ENCODE measurements around the gene UROC1. TPM values are rescaled to one million over a fixed set of nuclear protein-coding genes. Genes with fewer than 3 reads are reported as not detected.

UROC1 gene
- total and polyA plus RNA-seq, 2 of the 4 experiments (the other 2 are of a cell fraction), result not detected

DNA sequence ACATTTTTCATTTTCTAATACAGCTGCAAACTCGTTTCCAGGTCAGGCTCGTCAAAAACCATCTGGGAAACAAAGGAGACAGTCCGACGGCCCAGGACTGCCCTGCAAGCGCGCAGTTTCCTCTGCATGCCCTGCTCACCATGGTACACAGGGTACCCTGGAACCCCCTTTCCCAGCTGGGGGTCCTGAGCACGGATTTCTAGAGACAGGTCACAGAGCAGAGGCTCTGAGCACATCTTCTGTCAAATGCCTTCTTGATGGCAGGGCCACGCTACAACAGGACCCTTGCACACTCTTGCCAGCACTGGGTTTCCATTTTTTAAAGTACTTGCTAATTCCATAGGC is 50.0 kb downstream of the UROC1 start:
- H3K4ac ChIP-seq (ENCODE audit: low read depth, low read length), result no peak overlapping the region
- no peak for ATAC-seq (ENCODE audit: low read depth)
- H2AK5ac ChIP-seq (ENCODE audit: low read depth, low read length), result no peak overlapping the region
- no peaks in the 10 kb centered on the region for H3K9me3 ChIP-seq (ENCODE audit: control insufficient read depth, insufficient read depth, low read length)
- no peak overlapping the region for H3K56ac ChIP-seq (ENCODE audit: extremely low read depth, insufficient read depth, low read length)
- POLR2A ChIA-PET (ENCODE audit: unreplicated experiment), result no interaction called here
- no peak overlapping the region for H2AK9ac ChIP-seq (replicated peaks; ENCODE audit: low read depth, low read length, poor library complexity)
- peaks cover 37% of the 10 kb centered on the region for H4K20me1 ChIP-seq (ENCODE audit: insufficient read depth, low read length)
- no peak overlapping the region for H3K23ac ChIP-seq (ENCODE audit: low read depth, low read length)
- no peak overlapping the region for H3K14ac ChIP-seq (replicated peaks; ENCODE audit: low read depth, low read length)
- no peak overlapping the region for H3K4me2 ChIP-seq (ENCODE audit: low read depth, low read length)
- H3K18ac ChIP-seq (ENCODE audit: low read depth, low read length), result no peak overlapping the region
- no peak overlapping the region for H2AFZ ChIP-seq (replicated peaks; ENCODE audit: low read length, poor library complexity)
- peaks cover 76% of the 10 kb centered on the region for H3K36me3 ChIP-seq (ENCODE audit: control insufficient read depth, insufficient read depth, low read length)
- H2BK120ac ChIP-seq (ENCODE audit: low read depth, low read length), result no peak overlapping the region
- intact Hi-C loops (cut with micrococcal nuclease), result no loop called here
- TF ChIP-seq FOS (IDR thresholded peaks at IDR 0.05; ENCODE audit: low read depth, low read length) (no peak), MXI1 (IDR thresholded peaks at IDR 0.05; ENCODE audit: borderline replicate concordance, low read depth, low read length) (no peak), CEBPB (IDR thresholded peaks at IDR 0.05; ENCODE audit: low read depth, low read length) (no peak), RCOR1 (IDR thresholded peaks at IDR 0.05; ENCODE audit: insufficient replicate concordance, low read length) (no peak), MAFK (IDR thresholded peaks at IDR 0.05; ENCODE audit: low read depth, low read length) (no peak), RAD21 (IDR thresholded peaks at IDR 0.05; ENCODE audit: low read length) (no peak), POLR2A (IDR thresholded peaks at IDR 0.05; ENCODE audit: low read depth, low read length) (no peak), RFX5 (IDR thresholded peaks at IDR 0.05; ENCODE audit: low read depth, low read length) (no peak)
- TF ChIP-seq, protein P1, sequence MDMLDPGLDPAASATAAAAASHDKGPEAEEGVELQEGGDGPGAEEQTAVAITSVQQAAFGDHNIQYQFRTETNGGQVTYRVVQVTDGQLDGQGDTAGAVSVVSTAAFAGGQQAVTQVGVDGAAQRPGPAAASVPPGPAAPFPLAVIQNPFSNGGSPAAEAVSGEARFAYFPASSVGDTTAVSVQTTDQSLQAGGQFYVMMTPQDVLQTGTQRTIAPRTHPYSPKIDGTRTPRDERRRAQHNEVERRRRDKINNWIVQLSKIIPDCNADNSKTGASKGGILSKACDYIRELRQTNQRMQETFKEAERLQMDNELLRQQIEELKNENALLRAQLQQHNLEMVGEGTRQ (IDR thresholded peaks at IDR 0.05; ENCODE audit: low read depth, low read length), result no peak
- TF ChIP-seq, protein P2, sequence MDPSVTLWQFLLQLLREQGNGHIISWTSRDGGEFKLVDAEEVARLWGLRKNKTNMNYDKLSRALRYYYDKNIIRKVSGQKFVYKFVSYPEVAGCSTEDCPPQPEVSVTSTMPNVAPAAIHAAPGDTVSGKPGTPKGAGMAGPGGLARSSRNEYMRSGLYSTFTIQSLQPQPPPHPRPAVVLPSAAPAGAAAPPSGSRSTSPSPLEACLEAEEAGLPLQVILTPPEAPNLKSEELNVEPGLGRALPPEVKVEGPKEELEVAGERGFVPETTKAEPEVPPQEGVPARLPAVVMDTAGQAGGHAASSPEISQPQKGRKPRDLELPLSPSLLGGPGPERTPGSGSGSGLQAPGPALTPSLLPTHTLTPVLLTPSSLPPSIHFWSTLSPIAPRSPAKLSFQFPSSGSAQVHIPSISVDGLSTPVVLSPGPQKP (IDR thresholded peaks at IDR 0.05; ENCODE audit: borderline replicate concordance, low read depth, low read length), result no peak
- H3K27ac ChIP-seq (ENCODE audit: insufficient read depth, low read length), result no peak overlapping the region
- H2BK15ac ChIP-seq (ENCODE audit: low read depth, low read length), result no peak overlapping the region
- in situ Hi-C loops (cut with MboI; ENCODE audit: low sequenced_read_pairs), result no loop called here
- DNase-seq, result no peak
- peaks cover 5% of the 10 kb centered on the region; the same call in 1 of the 2 replicates for H3K9me1 ChIP-seq (ENCODE audit: insufficient read depth, low read length)
- H2BK20ac ChIP-seq (ENCODE audit: low read depth, low read length), result no peak overlapping the region
- CTCF ChIA-PET, result no interaction called here
- dilution Hi-C loops (cut with HindIII; ENCODE audit: low sequenced_read_pairs, unreplicated experiment), result no loop called here
- no peak overlapping the region for H3K9ac ChIP-seq (ENCODE audit: low read depth, low read length)
- no peak overlapping the region for H2BK5ac ChIP-seq (ENCODE audit: low read depth, low read length, poor library complexity, severe bottlenecking)
- H3K4me1 ChIP-seq (ENCODE audit: control insufficient read depth, insufficient read depth, low read length), result peaks cover 6% of the 10 kb centered on the region; the same call in 1 of the 2 replicates
- H3K27me3 ChIP-seq (ENCODE audit: control insufficient read depth, insufficient read depth, low read length), result no peaks in the 10 kb centered on the region
- peaks cover 41 to 61% of the 10 kb centered on the region in 2 experiments for H3K79me1 ChIP-seq (ENCODE audit: low read depth in 1 of 2, low read length in 2 of 2)
- no peak overlapping the region for H4K5ac ChIP-seq (ENCODE audit: low read depth, low read length)
- H4K8ac ChIP-seq (ENCODE audit: low read depth in 2 of 2, low read length in 2 of 2), result no peak overlapping the region
- WGBS, 2 experiments (ENCODE audit: extremely low coverage in 2 of 2, insufficient read length in 1 of 2), result 73% methylated on average over 7 of the region's 8 CpGs; no CpG with 5 or more reads in 1 of the 2 experiments
- H4K91ac ChIP-seq (ENCODE audit: insufficient read depth, low read depth, low read length), result no peak overlapping the region
- H3K4me3 ChIP-seq (ENCODE audit: insufficient read depth, low read depth, low read length), result no peak overlapping the region
- no TSS peak for BruUV-seq (replicated peaks)
